GM21737 (cell line): ENCODE results near the gene E2F3.

ENCODE experiments used
- ATAC-seq: cut with Tn5 transposase; IDR thresholded peaks from one replicate; pipeline ENCODE4 v1.9.1; 2021; ENCODE audit warnings: mild to moderate bottlenecking, moderate library complexity; ENCODE audit not compliant: unreplicated experiment

E2F3 gene

GRCh38 chr6:20433321-20433720 is 31.6 kb downstream of the E2F3 start:
- no peak for ATAC-seq

- ATAC-seq = no peak
Measured at GRCh38 chr6:20433929-20434328, 32.2 kb downstream of the E2F3 start.

GRCh38 chr6:20434766-20435165 is 33.1 kb downstream of the E2F3 start:
- no peak for ATAC-seq

- ATAC-seq = no peak
Measured at GRCh38 chr6:20436719-20437118, 35.0 kb downstream of the E2F3 start.

- ATAC-seq = no peak
Measured at GRCh38 chr6:20437639-20438038, 36.0 kb downstream of the E2F3 start.

- ATAC-seq = no peak
Measured at GRCh38 chr6:20438462-20439070, 36.9 kb downstream of the E2F3 start.

- ATAC-seq = no peak
Measured at GRCh38 chr6:20439558-20439957, 37.9 kb downstream of the E2F3 start.

- no peak for ATAC-seq
Measured at GRCh38 chr6:20440296-20440695, 38.6 kb downstream of the E2F3 start.

- no peak for ATAC-seq
Measured at GRCh38 chr6:20441236-20441635, 39.6 kb downstream of the E2F3 start.

- no peak for ATAC-seq
Measured at GRCh38 chr6:20441921-20442320, 40.2 kb downstream of the E2F3 start.

- no peak for ATAC-seq
Measured at GRCh38 chr6:20444786-20445271, 43.1 kb downstream of the E2F3 start.

- no peak for ATAC-seq
Measured at GRCh38 chr6:20447157-20447556, 45.5 kb downstream of the E2F3 start.

GRCh38 chr6:20447581-20448132 is 46.0 kb downstream of the E2F3 start:
- no peak for ATAC-seq

- no peak for ATAC-seq
Measured at GRCh38 chr6:20448828-20449227, 47.1 kb downstream of the E2F3 start.

GRCh38 chr6:20454204-20454824 is 52.6 kb downstream of the E2F3 start:
- no peak for ATAC-seq

- ATAC-seq = no peak
Measured at GRCh38 chr6:20455251-20455940, 53.7 kb downstream of the E2F3 start.

GRCh38 chr6:20458027-20458894 is 56.6 kb downstream of the E2F3 start:
- no peak for ATAC-seq

GRCh38 chr6:20459682-20460081 is 58.0 kb downstream of the E2F3 start:
- ATAC-seq = no peak

- ATAC-seq = no peak
Measured at GRCh38 chr6:20461576-20461975, 59.9 kb downstream of the E2F3 start.

GRCh38 chr6:20463396-20463795 is 61.7 kb downstream of the E2F3 start:
- peak; percentile 41 for ATAC-seq

- ATAC-seq = no peak
Measured at GRCh38 chr6:20464041-20464440, 62.4 kb downstream of the E2F3 start.
